OCI-LY7 (cell line): ENCODE measurements around the gene STS.

ENCODE experiments used
- EZH2phosphoT487 ChIP-seq: fragments of 200-600 bp; sonication (generic); IDR thresholded peaks from 2 replicates; pipeline ENCODE4 v1.6.1; 2018; ENCODE audit warnings: low read depth, borderline replicate concordance, mild to moderate bottlenecking, mixed run types, antibody characterized with exemption, low read length, moderate library complexity, mixed read lengths
- TF ChIP-seq, protein P1 (sequence below): fragments of 200-600 bp; sonication (generic); conservative IDR thresholded peaks from 2 replicates; pipeline ENCODE4 v1.5.1; 2014; ENCODE audit warnings: mild to moderate bottlenecking, antibody characterized with exemption, low read length, moderate library complexity, mixed read lengths

DNA sequence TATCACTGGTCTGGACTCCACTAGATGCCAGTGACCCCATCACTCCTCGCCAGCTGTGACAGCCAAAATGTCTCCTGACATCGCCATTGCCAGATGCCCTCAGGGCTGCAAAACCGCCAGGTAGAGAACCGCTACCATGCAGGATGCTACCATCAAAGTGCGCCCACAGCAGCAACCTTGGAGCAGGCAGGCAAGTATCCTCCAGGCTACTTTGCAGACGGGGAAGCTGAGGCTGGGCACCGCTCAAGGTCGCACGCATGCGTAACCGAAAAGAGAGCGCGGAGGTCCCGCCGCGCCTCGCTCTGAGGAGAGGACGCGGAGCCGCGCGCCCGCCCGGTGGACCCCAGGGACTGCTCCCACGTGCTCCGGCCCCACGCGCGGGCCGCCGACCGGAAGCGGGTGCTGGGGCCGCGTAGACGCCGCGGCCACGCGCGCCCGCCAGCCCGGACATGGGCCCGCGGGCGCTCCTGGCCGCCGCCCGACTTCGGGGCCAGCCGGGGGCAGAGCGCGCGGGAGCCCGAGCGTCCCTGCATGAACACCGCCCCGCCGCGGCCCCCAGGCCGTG is at the start of gene STS:
- TF ChIP-seq, protein P1, sequence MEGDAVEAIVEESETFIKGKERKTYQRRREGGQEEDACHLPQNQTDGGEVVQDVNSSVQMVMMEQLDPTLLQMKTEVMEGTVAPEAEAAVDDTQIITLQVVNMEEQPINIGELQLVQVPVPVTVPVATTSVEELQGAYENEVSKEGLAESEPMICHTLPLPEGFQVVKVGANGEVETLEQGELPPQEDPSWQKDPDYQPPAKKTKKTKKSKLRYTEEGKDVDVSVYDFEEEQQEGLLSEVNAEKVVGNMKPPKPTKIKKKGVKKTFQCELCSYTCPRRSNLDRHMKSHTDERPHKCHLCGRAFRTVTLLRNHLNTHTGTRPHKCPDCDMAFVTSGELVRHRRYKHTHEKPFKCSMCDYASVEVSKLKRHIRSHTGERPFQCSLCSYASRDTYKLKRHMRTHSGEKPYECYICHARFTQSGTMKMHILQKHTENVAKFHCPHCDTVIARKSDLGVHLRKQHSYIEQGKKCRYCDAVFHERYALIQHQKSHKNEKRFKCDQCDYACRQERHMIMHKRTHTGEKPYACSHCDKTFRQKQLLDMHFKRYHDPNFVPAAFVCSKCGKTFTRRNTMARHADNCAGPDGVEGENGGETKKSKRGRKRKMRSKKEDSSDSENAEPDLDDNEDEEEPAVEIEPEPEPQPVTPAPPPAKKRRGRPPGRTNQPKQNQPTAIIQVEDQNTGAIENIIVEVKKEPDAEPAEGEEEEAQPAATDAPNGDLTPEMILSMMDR = no peak
- no peak for TF ChIP-seq EZH2phosphoT487
